Karpas-422 (cell line): ENCODE measurements around the gene CD274. TPM values are rescaled to one million over a fixed set of nuclear protein-coding genes. Genes with fewer than 3 reads are reported as not detected.

Source experiments
- total RNA-seq: library from RNA; depleted of rRNA; stranded (reverse); fragments of >200 nt; shearing (Covaris generic); gene quantifications from 2 replicates; pipeline ENCODE4 v1.2.3, GENCODE V29; 2014; ENCODE audit warnings: low replicate concordance; rRNA removed

The CD274 gene
- total RNA-seq, 1 experiment from 2014 or later: 0.11 TPM

Other genes with a start within 250 kb of the CD274 start
- gene INSL4, start 219.1 kb upstream of the CD274 start, total RNA-seq: not detected in 2 replicates
- gene RLN2, start 145.8 kb upstream of the CD274 start, total RNA-seq: not detected in 2 replicates
- gene RLN1, start 110.7 kb upstream of the CD274 start, total RNA-seq: 0.37 TPM in 1 of 2 replicates, not detected in the other
- gene PLGRKT, start 12.6 kb upstream of the CD274 start, total RNA-seq: 18.7 and 53.1 TPM in 2 replicates
- gene PDCD1LG2, start 60.0 kb downstream of the CD274 start, total RNA-seq: not detected in 2 replicates
- 85.4 and 86.8 TPM in 2 replicates for gene RIC1, start 178.6 kb downstream of the CD274 start, total RNA-seq